GM12891 (cell line): ENCODE measurements around the gene RFX3.

Experiments used
- POLR2A ChIP-seq: IDR thresholded peaks from 2 replicates; pipeline ENCODE4 v1.6.1; 2011; ENCODE audit warnings: low read depth, low read length, control low read depth
- POLR2AphosphoS5 ChIP-seq: IDR thresholded peaks from 2 replicates; pipeline ENCODE4 v1.6.1; 2011; ENCODE audit warnings: low read depth, low read length, control low read depth
- SPI1 ChIP-seq: IDR thresholded peaks from 2 replicates; pipeline ENCODE4 v1.6.1; 2011; ENCODE audit warnings: low read depth, low read length, control low read depth

GRCh38 chr9:3515405-3515804, 10.4 kb downstream of the RFX3 start:
- TF ChIP-seq POLR2A (no peak), POLR2AphosphoS5 (no peak), SPI1 (no peak)
